Measurements from ENCODE around the gene TIPRL.

GRCh38 chr1:168202941-168203654, 24.3 kb downstream of the TIPRL start:
- no peak for TF ChIP-seq CTBP1 (IDR thresholded peaks at IDR 0.05; ENCODE audit: borderline replicate concordance)
- no peak for TF ChIP-seq FOXA1 (IDR thresholded peaks at IDR 0.05)

Measured in HEK293T (cell line).